Esophagus (tissue), 2 donors: Measurements from ENCODE around the gene S100A5. TPM values are rescaled to one million over a fixed set of nuclear protein-coding genes. Genes with fewer than 3 reads are reported as not detected.
"Not testable (repeated sequence)": the region's sequence is repeated elsewhere in the genome, so short reads cannot be mapped to it uniquely, and the experiment has no call there.

Experiments
- H3K27ac ChIP-seq, 2 donors: one replicate each; pipeline ENCODE4 v1.5.1; 2013; ENCODE audit warnings: low read depth in 2 of 2, mild to moderate bottlenecking in 2 of 2, inconsistent platforms in 1 of 2, low read length in 1 of 2, moderate library complexity in 1 of 2
- H3K27me3 ChIP-seq, 2 donors: one replicate each; pipeline ENCODE4 v1.6.1; 2013; ENCODE audit warnings: low read length in 2 of 2, control low read depth in 1 of 2, mild to moderate bottlenecking in 1 of 2; ENCODE audit not compliant: insufficient read depth in 2 of 2, control insufficient read depth in 1 of 2
- H3K36me3 ChIP-seq, 2 donors: one replicate each; pipeline ENCODE4 v1.6.1; 2013; ENCODE audit warnings: low read length in 1 of 2; ENCODE audit not compliant: control insufficient read depth in 2 of 2, insufficient read depth in 2 of 2
- H3K4me1 ChIP-seq, 2 donors: one replicate each; pipeline ENCODE4 v1.6.1; 2013; ENCODE audit warnings: low read length in 1 of 2; ENCODE audit not compliant: control insufficient read depth in 2 of 2, insufficient read depth in 2 of 2
- H3K4me3 ChIP-seq, 2 donors: one replicate each; pipeline ENCODE4 v1.5.1; 2013; ENCODE audit warnings: low read length in 2 of 2, mild to moderate bottlenecking in 2 of 2, low read depth in 1 of 2, moderate library complexity in 1 of 2
- H3K9me3 ChIP-seq, 2 donors: one replicate each; pipeline ENCODE4 v1.6.1; 2013; ENCODE audit warnings: mild to moderate bottlenecking in 2 of 2, low read depth in 1 of 2, low read length in 1 of 2, moderate library complexity in 1 of 2; ENCODE audit not compliant: control insufficient read depth in 2 of 2, insufficient read depth in 1 of 2
- WGBS, 2 donors: extraction: QIAGEN DNeasy Blood & Tissue Kit; methylation state at CpG; one replicate each; pipeline ENCODE4 v1.1.7; 2013; 5-methylcytosine and 5-hydroxymethylcytosine counted together
- polyA plus RNA-seq, 2 donors: library from polyadenylated mRNA; stranded (reverse); fragments of 200-250 nt; gene quantifications; one replicate each; pipeline ENCODE4 v1.2.3, GENCODE V29; 2013
- donor health status: healthy with polysubstance abuse.
- donor health status: Bipolar disorder and iron deficiency.

The S100A5 gene
- polyA plus RNA-seq, 2 donors = 0.11 TPM; not detected in 1

DNA sequence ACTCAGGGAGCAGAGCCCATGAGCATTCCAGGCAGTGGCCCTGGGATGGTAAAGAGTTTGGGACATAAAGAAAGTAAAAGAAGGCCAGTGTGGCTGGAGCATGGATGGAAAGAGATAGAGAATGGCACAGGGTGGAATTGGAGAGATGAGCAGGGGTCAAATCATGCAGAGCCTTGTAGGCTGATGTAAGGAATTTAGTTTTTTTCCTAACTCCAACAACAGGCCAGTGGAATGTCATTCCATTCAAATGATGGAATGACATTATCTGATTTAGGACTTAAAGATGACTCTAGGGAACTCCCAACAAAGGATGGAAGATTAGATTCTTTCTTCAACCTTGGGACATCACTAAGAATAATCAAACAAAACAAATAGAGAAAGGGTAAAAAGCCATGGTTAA lies 37.8 kb upstream of the S100A5 start:
- Histone ChIP-seq H3K4me1 (peaks cover 2 to 4% of the 10 kb centered on the region in 2 donors), H3K27me3 (no peaks in the 10 kb centered on the region), H3K36me3 (no peaks in the 10 kb centered on the region), H3K27ac (no peak overlapping the region), H3K4me3 (no peak overlapping the region), H3K9me3 (no peaks in the 10 kb centered on the region)

- H3K27me3 ChIP-seq = no peaks in the 10 kb centered on the region
- H3K9me3 ChIP-seq = no peaks in the 10 kb centered on the region
- WGBS, 2 donors = 36 to 46% methylated on average over 9 of the region's 9 CpGs
- peaks cover 2 to 4% of the 10 kb centered on the region in 2 donors for H3K4me1 ChIP-seq
- peak overlapping the region; percentile 65 to 75 for H3K27ac ChIP-seq
- H3K36me3 ChIP-seq = no peaks in the 10 kb centered on the region
- no peak overlapping the region for H3K4me3 ChIP-seq
Measured at GRCh38 chr1:153577624-153578051, 36.9 kb upstream of the S100A5 start.

DNA sequence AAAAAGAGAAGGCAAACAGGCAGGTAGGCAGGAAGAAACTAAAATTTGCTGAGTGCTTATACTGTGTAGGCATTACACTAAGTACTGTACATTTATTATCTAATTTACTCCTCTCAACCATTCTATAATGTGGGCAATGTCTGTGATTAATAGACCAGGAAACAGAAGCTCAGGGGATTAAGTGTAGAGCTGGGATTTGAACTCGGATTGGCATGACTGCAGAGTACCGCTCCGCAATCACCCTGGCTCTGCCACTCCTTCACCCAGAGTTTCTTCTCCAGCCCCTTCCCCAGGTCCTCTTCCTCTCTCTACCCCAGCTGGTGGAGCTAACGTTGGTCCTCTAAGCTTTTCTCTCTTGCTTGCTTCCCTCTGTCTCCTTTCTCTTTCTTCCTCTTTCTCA lies 36.4 kb upstream of the S100A5 start:
- Histone ChIP-seq H3K4me1 (peaks cover 2 to 5% of the 10 kb centered on the region in 2 donors), H3K4me3 (no peak overlapping the region)

DNA sequence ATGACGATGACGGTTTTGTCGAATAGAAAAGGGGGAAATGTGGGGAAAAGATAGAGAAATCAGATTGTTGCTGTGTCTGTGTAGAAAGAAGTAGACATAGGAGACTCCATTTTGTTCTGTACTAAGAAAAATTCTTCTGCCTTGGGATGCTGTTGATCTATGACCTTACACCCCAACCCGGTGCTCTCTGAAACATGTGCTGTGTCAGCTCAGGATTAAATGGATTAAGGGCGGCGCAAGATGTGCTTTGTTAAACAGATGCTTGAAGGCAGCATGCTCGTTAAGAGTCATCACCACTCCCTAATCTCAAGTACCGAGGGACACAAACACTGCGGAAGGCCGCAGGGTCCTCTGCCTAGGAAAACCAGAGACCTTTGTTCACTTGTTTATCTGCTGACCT lies 34.8 kb upstream of the S100A5 start:
- H3K27me3 ChIP-seq, H3K4me3 ChIP-seq, H3K9me3 ChIP-seq, H3K36me3 ChIP-seq: not testable (repeated sequence)
- peak overlapping the region; percentile 2 to 4 for H3K27ac ChIP-seq
- peaks cover 4 to 11% of the 10 kb centered on the region in 2 donors for H3K4me1 ChIP-seq
- WGBS, 2 donors = 63 to 73% methylated on average over 9 to 10 of the region's 10 CpGs

More for the DNA sequence above, 36.4 kb upstream of the S100A5 start:
- Histone ChIP-seq H3K27ac (peak overlapping the region; percentile 65 to 75), H3K36me3 (no peaks in the 10 kb centered on the region), H3K9me3 (no peaks in the 10 kb centered on the region), H3K27me3 (no peaks in the 10 kb centered on the region)
- WGBS, 2 donors = 37 to 46% methylated on average over 4 of the region's 4 CpGs

GRCh38 chr1:153575081-153575491 lies 34.4 kb upstream of the S100A5 start:
- not testable (repeated sequence) for H3K4me3 ChIP-seq, H3K36me3 ChIP-seq, H3K27me3 ChIP-seq, H3K9me3 ChIP-seq
- Histone ChIP-seq H3K4me1 (peaks cover 4 to 11% of the 10 kb centered on the region in 2 donors), H3K27ac (peak overlapping the region in 1 of 2 donors; percentile 2)
- 92 to 95% methylated on average over 34 to 35 of the region's 35 CpGs for WGBS, 2 donors

DNA sequence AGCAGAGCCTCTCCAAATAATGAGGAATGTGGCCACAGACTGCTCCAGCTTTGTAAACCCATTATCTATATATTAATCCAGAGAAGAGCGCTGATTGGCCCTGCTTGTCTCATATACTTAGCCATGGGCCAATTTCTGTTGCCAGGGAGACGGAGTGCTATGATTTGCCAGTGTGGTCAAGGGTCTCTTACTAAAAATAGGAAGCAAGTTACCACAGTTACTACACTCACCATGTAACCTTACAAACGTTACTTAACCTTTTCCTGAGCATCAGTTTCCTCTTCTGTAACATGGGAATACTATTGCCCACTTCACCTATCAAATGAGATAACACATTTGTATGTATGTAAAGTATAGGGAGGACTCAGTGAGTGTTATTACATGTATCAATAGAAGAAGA lies 32.6 kb upstream of the S100A5 start:
- no peak overlapping the region for H3K4me3 ChIP-seq
- no peaks in the 10 kb centered on the region for H3K36me3 ChIP-seq
- H3K27ac ChIP-seq = peak overlapping the region; percentile 66 to 78
- H3K4me1 ChIP-seq = peaks cover 4 to 13% of the 10 kb centered on the region in 2 donors
- H3K27me3 ChIP-seq = no peaks in the 10 kb centered on the region
- no peaks in the 10 kb centered on the region for H3K9me3 ChIP-seq
- 72 to 76% methylated on average over 3 of the region's 3 CpGs for WGBS, 2 donors

DNA sequence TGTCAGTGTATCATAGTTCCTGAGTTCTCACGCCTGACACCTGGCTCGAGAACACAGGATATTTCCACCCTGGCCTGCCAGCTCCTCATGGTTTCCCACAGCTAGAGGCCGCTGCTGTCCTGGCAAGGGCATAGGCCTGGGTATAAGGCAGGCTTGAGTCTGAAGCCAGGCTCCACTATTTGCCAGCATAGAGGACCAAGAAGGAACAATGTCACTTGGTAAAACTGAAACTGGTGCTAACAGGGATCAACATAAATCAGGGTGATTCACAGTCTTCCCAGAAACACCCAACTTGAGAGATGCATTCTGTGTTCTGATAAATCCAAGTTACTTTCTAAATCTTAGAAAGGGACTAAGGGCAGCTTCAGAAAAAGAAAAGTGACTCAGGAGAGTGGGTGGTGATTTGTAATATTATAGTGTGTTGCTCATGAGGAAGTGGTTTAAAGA lies 31.9 kb upstream of the S100A5 start:
- H3K4me1 ChIP-seq = peaks cover 4 to 11% of the 10 kb centered on the region in 2 donors
- no peak overlapping the region for H3K4me3 ChIP-seq
- no peaks in the 10 kb centered on the region for H3K36me3 ChIP-seq
- WGBS, 2 donors = 5 to 18% methylated on average over 3 of the region's 3 CpGs
- peak overlapping the region; percentile 76 to 81 for H3K27ac ChIP-seq
- H3K27me3 ChIP-seq = no peaks in the 10 kb centered on the region
- no peaks in the 10 kb centered on the region for H3K9me3 ChIP-seq

- Histone ChIP-seq H3K36me3 (no peaks in the 10 kb centered on the region), H3K4me3 (no peak overlapping the region), H3K27me3 (no peaks in the 10 kb centered on the region), H3K27ac (peak overlapping the region; percentile 76 to 81), H3K9me3 (no peaks in the 10 kb centered on the region), H3K4me1 (peaks cover 5 to 16% of the 10 kb centered on the region in 2 donors)
- 70 to 74% methylated on average over 7 of the region's 7 CpGs for WGBS, 2 donors
Measured at GRCh38 chr1:153571706-153572105, 31.0 kb upstream of the S100A5 start.

GRCh38 chr1:153570874-153571273 lies 30.1 kb upstream of the S100A5 start:
- WGBS, 2 donors = 74 to 91% methylated on average over 5 of the region's 5 CpGs
- H3K4me1 ChIP-seq = peaks cover 5 to 17% of the 10 kb centered on the region in 2 donors
- no peak overlapping the region for H3K27ac ChIP-seq
- no peaks in the 10 kb centered on the region for H3K27me3 ChIP-seq
- H3K36me3 ChIP-seq = no peaks in the 10 kb centered on the region
- H3K4me3 ChIP-seq = no peak overlapping the region
- no peaks in the 10 kb centered on the region for H3K9me3 ChIP-seq

DNA sequence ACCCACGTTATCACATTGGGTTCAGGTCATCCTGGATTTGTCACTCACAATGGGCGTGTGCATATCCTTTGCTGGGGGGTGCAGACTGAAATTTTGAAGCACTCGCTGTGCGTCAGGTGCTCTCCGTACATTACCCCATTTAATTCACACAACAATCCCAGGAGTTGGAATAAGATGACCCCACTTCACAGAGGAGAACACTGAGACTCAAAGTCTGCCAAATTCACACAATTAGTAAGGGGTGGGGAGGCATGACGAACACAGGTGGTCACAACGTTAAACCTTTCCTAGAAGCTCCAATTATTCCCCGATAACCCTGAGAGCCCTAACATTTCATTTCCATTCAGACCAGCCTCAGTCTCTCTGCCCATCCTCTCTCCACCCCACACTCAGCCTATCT lies 28.7 kb upstream of the S100A5 start:
- Histone ChIP-seq H3K36me3 (no peaks in the 10 kb centered on the region), H3K27me3 (no peaks in the 10 kb centered on the region), H3K9me3 (no peaks in the 10 kb centered on the region), H3K27ac (peak overlapping the region in 1 of 2 donors; percentile 3), H3K4me1 (peaks cover 5 to 23% of the 10 kb centered on the region in 2 donors), H3K4me3 (no peak overlapping the region)
- WGBS, 2 donors = 81 to 85% methylated on average over 8 of the region's 8 CpGs
